ENCODE results near the gene C5orf63.

- TF ChIP-seq, protein P1, sequence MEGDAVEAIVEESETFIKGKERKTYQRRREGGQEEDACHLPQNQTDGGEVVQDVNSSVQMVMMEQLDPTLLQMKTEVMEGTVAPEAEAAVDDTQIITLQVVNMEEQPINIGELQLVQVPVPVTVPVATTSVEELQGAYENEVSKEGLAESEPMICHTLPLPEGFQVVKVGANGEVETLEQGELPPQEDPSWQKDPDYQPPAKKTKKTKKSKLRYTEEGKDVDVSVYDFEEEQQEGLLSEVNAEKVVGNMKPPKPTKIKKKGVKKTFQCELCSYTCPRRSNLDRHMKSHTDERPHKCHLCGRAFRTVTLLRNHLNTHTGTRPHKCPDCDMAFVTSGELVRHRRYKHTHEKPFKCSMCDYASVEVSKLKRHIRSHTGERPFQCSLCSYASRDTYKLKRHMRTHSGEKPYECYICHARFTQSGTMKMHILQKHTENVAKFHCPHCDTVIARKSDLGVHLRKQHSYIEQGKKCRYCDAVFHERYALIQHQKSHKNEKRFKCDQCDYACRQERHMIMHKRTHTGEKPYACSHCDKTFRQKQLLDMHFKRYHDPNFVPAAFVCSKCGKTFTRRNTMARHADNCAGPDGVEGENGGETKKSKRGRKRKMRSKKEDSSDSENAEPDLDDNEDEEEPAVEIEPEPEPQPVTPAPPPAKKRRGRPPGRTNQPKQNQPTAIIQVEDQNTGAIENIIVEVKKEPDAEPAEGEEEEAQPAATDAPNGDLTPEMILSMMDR (conservative IDR thresholded peaks at IDR 0.05; ENCODE audit: low read length), result no peak
- TF ChIP-seq EZH2phosphoT487 (IDR thresholded peaks at IDR 0.05; ENCODE audit: borderline replicate concordance), result no peak
These were observed 68.6 kb downstream of the C5orf63 start for GRCh38 chr5:127004721-127005120.

All from Loucy (cell line).